Fibroblast of villous mesenchyme (primary cell): ENCODE data around the gene NOX3. TPM values are rescaled to one million over a fixed set of nuclear protein-coding genes. Genes with fewer than 3 reads are reported as not detected.

ENCODE experiments used
- DNase-seq: peaks from one replicate; pipeline ENCODE4 v3.0.0-alpha.2; 2010; ENCODE audit warnings: low read depth
- H3K4me3 ChIP-seq: 2 replicates; pipeline ENCODE4 v1.5.1; 2011; ENCODE audit warnings: low read depth, mild to moderate bottlenecking, low read length
- CTCF ChIP-seq: IDR thresholded peaks from 2 replicates; pipeline ENCODE4 v1.5.1; 2012; ENCODE audit warnings: low read depth, mild to moderate bottlenecking, low read length; ENCODE audit not compliant: insufficient read depth
- total RNA-seq: library from RNA; depleted of rRNA; stranded (reverse); fragments of >200 nt; gene quantifications from 2 replicates; pipeline ENCODE4 v1.2.3, GENCODE V29; 2012

The NOX3 gene
- total RNA-seq, 1 donor, result not detected

- no peak overlapping the region for H3K4me3 ChIP-seq
- TF ChIP-seq CTCF, result no peak
- DNase-seq, result no peak
Measured at GRCh38 chr6:155346957-155347356, 108.7 kb downstream of the NOX3 start.

Other genes with a start within 250 kb of the NOX3 start
- gene CLDN20, start 191.8 kb downstream of the NOX3 start, total RNA-seq, result not detected in 2 replicates
- 29.0 and 29.8 TPM in 2 replicates for gene TFB1M, start 141.4 kb downstream of the NOX3 start, total RNA-seq